GM23338 (cell line): Measurements from ENCODE around the gene SV2C. TPM values are rescaled to one million over a fixed set of nuclear protein-coding genes. Genes with fewer than 3 reads are reported as not detected.

ENCODE experiments used
- ATAC-seq: fragments of 200-7000 bp; cut with Tn5 transposase; 3 replicates; pipeline ENCODE4 v1.9.1; 2020
- DNase-seq: peaks from one replicate; pipeline ENCODE4 v3.0.0-alpha.2; 2015; ENCODE audit warnings: low spot score
- H2AFZ ChIP-seq: fragments of 200-600 bp; sonication (generic); 2 replicates; pipeline ENCODE4 v1.8.0; 2016; ENCODE audit warnings: antibody characterized with exemption, mild to moderate bottlenecking, moderate library complexity
- H3F3A ChIP-seq: fragments of 200-600 bp; sonication (generic); replicated peaks from 2 replicates; pipeline ENCODE4 v1.8.0; 2017; ENCODE audit warnings: antibody characterized with exemption, mixed run types, low read depth
- H3K27ac ChIP-seq: fragments of 200-600 bp; sonication (generic); 2 replicates; pipeline ENCODE4 v1.6.1; 2016; ENCODE audit warnings: low read depth
- H3K27me3 ChIP-seq: fragments of 200-600 bp; sonication (generic); 2 replicates; pipeline ENCODE4 v1.8.0; 2016; ENCODE audit warnings: mild to moderate bottlenecking, mixed run types, moderate library complexity; ENCODE audit not compliant: insufficient read depth
- H3K36me3 ChIP-seq: fragments of 200-600 bp; sonication (generic); 2 replicates; pipeline ENCODE4 v1.8.0; 2016; ENCODE audit warnings: mild to moderate bottlenecking; ENCODE audit not compliant: insufficient read depth
- H3K4me1 ChIP-seq: fragments of 200-600 bp; sonication (generic); 2 replicates; pipeline ENCODE4 v1.8.0; 2016; ENCODE audit warnings: mild to moderate bottlenecking, moderate library complexity; ENCODE audit not compliant: insufficient read depth
- H3K4me2 ChIP-seq: fragments of 200-600 bp; sonication (generic); 2 replicates; pipeline ENCODE4 v1.7.1; 2017; ENCODE audit warnings: mixed run types
- H3K4me3 ChIP-seq: fragments of 200-600 bp; sonication (generic); 2 replicates; pipeline ENCODE4 v1.6.1; 2016; ENCODE audit warnings: mixed run types
- H3K79me2 ChIP-seq: fragments of 200-600 bp; sonication (generic); replicated peaks from 2 replicates; pipeline ENCODE4 v1.8.0; 2017; ENCODE audit warnings: mild to moderate bottlenecking; ENCODE audit not compliant: insufficient read depth
- H3K9me2 ChIP-seq: fragments of 200-600 bp; sonication (generic); 2 replicates; pipeline ENCODE4 v1.8.0; 2017; ENCODE audit not compliant: insufficient read depth
- H4K20me1 ChIP-seq: fragments of 200-600 bp; sonication (generic); replicated peaks from 2 replicates; pipeline ENCODE4 v1.8.0; 2017; ENCODE audit warnings: mild to moderate bottlenecking; ENCODE audit not compliant: insufficient read depth
- H3K27ac Mint-ChIP-seq: 2 replicates; pipeline ENCODE4 v1.8.0; 2020; ENCODE audit warnings: inconsistent platforms, mild to moderate bottlenecking, moderate library complexity, mixed read lengths
- H3K27me3 Mint-ChIP-seq: 3 replicates; pipeline ENCODE4 v1.8.0; 2022; ENCODE audit warnings: low read depth, mild to moderate bottlenecking, moderate library complexity, mixed read lengths, inconsistent platforms; ENCODE audit not compliant: insufficient read depth, poor library complexity
- H3K36me3 Mint-ChIP-seq: 3 replicates; pipeline ENCODE4 v1.8.0; 2021; ENCODE audit warnings: low read depth, mild to moderate bottlenecking, inconsistent platforms, moderate library complexity, mixed read lengths
- H3K4me1 Mint-ChIP-seq: 3 replicates; pipeline ENCODE4 v1.8.0; 2020; ENCODE audit warnings: mild to moderate bottlenecking, inconsistent platforms, mixed read lengths
- H3K4me3 Mint-ChIP-seq: 3 replicates; pipeline ENCODE4 v1.8.0; 2021; ENCODE audit warnings: moderate library complexity, mild to moderate bottlenecking, inconsistent platforms, mixed read lengths
- H3K9me3 Mint-ChIP-seq: 3 replicates; pipeline ENCODE4 v1.8.0; 2020; ENCODE audit warnings: moderate library complexity, mild to moderate bottlenecking, inconsistent platforms, mixed read lengths
- CREB1 ChIP-seq: fragments of 250-450 bp; sonication (Bioruptor Pico); IDR thresholded peaks from 2 replicates; pipeline ENCODE4 v1.5.0; 2020; ENCODE audit warnings: low read depth, mild to moderate bottlenecking, moderate library complexity
- EZH2 ChIP-seq: fragments of 200-600 bp; sonication (generic); IDR thresholded peaks from one replicate; pipeline ENCODE4 v1.8.0; 2017; ENCODE audit warnings: antibody characterized with exemption, mild to moderate bottlenecking, low read depth; ENCODE audit not compliant: unreplicated experiment
- EZH2phosphoT487 ChIP-seq: fragments of 200-600 bp; sonication (generic); IDR thresholded peaks from one replicate; pipeline ENCODE4 v1.8.1; 2018; ENCODE audit warnings: antibody characterized with exemption; ENCODE audit not compliant: unreplicated experiment
- JUNB ChIP-seq: IDR thresholded peaks from one replicate; pipeline ENCODE4 v1.6.1; 2016; ENCODE audit warnings: antibody characterized with exemption; ENCODE audit not compliant: unreplicated experiment
- NANOG ChIP-seq: IDR thresholded peaks from 2 replicates; pipeline ENCODE4 v1.6.1; 2016; ENCODE audit warnings: antibody characterized with exemption, borderline replicate concordance
- POLR2AphosphoS5 ChIP-seq: IDR thresholded peaks from 2 replicates; pipeline ENCODE4 v1.6.1; 2016; ENCODE audit warnings: antibody characterized with exemption, low read depth
- STAT1 ChIP-seq: IDR thresholded peaks from one replicate; pipeline ENCODE4 v1.6.1; 2016; ENCODE audit warnings: antibody characterized with exemption; ENCODE audit not compliant: unreplicated experiment
- ZNF114 ChIP-seq: fragments of 250-450 bp; sonication (Bioruptor Pico); IDR thresholded peaks from 2 replicates; pipeline ENCODE4 v1.5.0; 2020; ENCODE audit warnings: mild to moderate bottlenecking, moderate library complexity
- ZNF331 ChIP-seq: fragments of 250-450 bp; sonication (Bioruptor Pico); IDR thresholded peaks from 2 replicates; pipeline ENCODE4 v1.5.0; 2020; ENCODE audit warnings: low read depth, mild to moderate bottlenecking, moderate library complexity
- polyA plus RNA-seq: library from polyadenylated mRNA; unstranded; fragments of >200 nt; fragmentation: Nextera tagmentation; extraction: Ambion mirVana; gene quantifications from 2 replicates; pipeline ENCODE4 v1.2.1, GENCODE V29; 2016
- total RNA-seq: library from RNA; depleted of rRNA; stranded (reverse); fragments of >200 nt; shearing (Covaris generic); gene quantifications from 2 replicates; pipeline ENCODE4 v1.2.3, GENCODE V29; 2014
- TF ChIP-seq, protein P1 (sequence below), 2 experiments: fragments of 200-600 bp in 1 of 2; sonication (generic) in 1 of 2; conservative IDR thresholded peaks; 2 replicates each; pipeline versions ENCODE4 v1.5.1 to v1.6.1; 2016 to 2017; ENCODE audit warnings: antibody characterized with exemption in 2 of 2, low read depth in 2 of 2, mild to moderate bottlenecking in 2 of 2, moderate library complexity in 1 of 2
- TF ChIP-seq, protein P2 (sequence below): IDR thresholded peaks from one replicate; pipeline ENCODE4 v1.6.1; 2018; ENCODE audit warnings: antibody characterized with exemption; ENCODE audit not compliant: unreplicated experiment
- TF ChIP-seq, protein P3 (sequence below): IDR thresholded peaks from 2 replicates; pipeline ENCODE4 v1.6.1; 2016; ENCODE audit warnings: antibody characterized with exemption
- TF ChIP-seq, protein P4 (sequence below): fragments of 250-450 bp; sonication (Bioruptor Pico); IDR thresholded peaks from 2 replicates; pipeline ENCODE4 v1.5.0; 2020; ENCODE audit warnings: mild to moderate bottlenecking, moderate library complexity

Gene SV2C
- total and polyA plus RNA-seq, 2 experiments from 2014 or later, result 0.05 to 0.07 TPM

DNA sequence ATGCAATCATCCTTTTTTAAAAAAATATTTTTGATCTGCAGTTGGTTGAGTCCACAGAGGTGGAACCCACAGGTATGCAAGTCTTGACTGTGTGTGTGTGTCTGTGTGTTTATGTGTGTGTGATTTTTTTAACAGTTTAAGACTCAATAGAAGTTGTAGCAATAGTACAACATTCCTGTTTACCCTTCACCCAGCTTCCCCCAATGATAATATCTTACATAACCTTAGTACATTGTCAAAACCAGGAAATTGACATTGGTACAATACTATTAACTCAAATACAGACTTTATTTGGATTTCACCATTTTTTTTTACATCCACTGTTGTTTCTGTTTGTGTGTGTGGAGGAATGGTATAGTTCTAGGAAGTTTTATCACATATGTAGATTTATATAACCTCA lies 81.8 kb downstream of the SV2C start:
- Mint-ChIP-seq H3K4me3 (no peak overlapping the region), H3K36me3 (no peaks in the 10 kb centered on the region), H3K9me3 (peaks cover 5% of the 10 kb centered on the region; the same call in 2 of the 3 replicates), H3K4me1 (no peaks in the 10 kb centered on the region), H3K27me3 (no peaks in the 10 kb centered on the region), H3K27ac (no peak overlapping the region)
- Histone ChIP-seq H3K27ac (no peak overlapping the region), H3K4me1 (no peaks in the 10 kb centered on the region), H2AFZ (no peak overlapping the region), H3K4me2 (no peak overlapping the region), H3K27me3 (no peaks in the 10 kb centered on the region), H4K20me1 (no peaks in the 10 kb centered on the region), H3K4me3 (no peak overlapping the region), H3K9me2 (peaks cover 12% of the 10 kb centered on the region; the same call in 1 of the 2 replicates), H3F3A (no peaks in the 10 kb centered on the region), H3K79me2 (no peaks in the 10 kb centered on the region), H3K36me3 (no peaks in the 10 kb centered on the region)
- DNase-seq (no peak), ATAC-seq (no peak)
- TF ChIP-seq EZH2, result no peak
- no peak for TF ChIP-seq EZH2phosphoT487
- TF ChIP-seq NANOG, result no peak
- TF ChIP-seq, protein P1, sequence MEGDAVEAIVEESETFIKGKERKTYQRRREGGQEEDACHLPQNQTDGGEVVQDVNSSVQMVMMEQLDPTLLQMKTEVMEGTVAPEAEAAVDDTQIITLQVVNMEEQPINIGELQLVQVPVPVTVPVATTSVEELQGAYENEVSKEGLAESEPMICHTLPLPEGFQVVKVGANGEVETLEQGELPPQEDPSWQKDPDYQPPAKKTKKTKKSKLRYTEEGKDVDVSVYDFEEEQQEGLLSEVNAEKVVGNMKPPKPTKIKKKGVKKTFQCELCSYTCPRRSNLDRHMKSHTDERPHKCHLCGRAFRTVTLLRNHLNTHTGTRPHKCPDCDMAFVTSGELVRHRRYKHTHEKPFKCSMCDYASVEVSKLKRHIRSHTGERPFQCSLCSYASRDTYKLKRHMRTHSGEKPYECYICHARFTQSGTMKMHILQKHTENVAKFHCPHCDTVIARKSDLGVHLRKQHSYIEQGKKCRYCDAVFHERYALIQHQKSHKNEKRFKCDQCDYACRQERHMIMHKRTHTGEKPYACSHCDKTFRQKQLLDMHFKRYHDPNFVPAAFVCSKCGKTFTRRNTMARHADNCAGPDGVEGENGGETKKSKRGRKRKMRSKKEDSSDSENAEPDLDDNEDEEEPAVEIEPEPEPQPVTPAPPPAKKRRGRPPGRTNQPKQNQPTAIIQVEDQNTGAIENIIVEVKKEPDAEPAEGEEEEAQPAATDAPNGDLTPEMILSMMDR (conservative IDR thresholded peaks at IDR 0.05; ENCODE audit: low read depth in 2 of 2), result no peak
- TF ChIP-seq ZNF331 (CRISPR knock-in tag), result no peak
- TF ChIP-seq, protein P2, sequence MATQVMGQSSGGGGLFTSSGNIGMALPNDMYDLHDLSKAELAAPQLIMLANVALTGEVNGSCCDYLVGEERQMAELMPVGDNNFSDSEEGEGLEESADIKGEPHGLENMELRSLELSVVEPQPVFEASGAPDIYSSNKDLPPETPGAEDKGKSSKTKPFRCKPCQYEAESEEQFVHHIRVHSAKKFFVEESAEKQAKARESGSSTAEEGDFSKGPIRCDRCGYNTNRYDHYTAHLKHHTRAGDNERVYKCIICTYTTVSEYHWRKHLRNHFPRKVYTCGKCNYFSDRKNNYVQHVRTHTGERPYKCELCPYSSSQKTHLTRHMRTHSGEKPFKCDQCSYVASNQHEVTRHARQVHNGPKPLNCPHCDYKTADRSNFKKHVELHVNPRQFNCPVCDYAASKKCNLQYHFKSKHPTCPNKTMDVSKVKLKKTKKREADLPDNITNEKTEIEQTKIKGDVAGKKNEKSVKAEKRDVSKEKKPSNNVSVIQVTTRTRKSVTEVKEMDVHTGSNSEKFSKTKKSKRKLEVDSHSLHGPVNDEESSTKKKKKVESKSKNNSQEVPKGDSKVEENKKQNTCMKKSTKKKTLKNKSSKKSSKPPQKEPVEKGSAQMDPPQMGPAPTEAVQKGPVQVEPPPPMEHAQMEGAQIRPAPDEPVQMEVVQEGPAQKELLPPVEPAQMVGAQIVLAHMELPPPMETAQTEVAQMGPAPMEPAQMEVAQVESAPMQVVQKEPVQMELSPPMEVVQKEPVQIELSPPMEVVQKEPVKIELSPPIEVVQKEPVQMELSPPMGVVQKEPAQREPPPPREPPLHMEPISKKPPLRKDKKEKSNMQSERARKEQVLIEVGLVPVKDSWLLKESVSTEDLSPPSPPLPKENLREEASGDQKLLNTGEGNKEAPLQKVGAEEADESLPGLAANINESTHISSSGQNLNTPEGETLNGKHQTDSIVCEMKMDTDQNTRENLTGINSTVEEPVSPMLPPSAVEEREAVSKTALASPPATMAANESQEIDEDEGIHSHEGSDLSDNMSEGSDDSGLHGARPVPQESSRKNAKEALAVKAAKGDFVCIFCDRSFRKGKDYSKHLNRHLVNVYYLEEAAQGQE, result no peak
- TF ChIP-seq, protein P3, sequence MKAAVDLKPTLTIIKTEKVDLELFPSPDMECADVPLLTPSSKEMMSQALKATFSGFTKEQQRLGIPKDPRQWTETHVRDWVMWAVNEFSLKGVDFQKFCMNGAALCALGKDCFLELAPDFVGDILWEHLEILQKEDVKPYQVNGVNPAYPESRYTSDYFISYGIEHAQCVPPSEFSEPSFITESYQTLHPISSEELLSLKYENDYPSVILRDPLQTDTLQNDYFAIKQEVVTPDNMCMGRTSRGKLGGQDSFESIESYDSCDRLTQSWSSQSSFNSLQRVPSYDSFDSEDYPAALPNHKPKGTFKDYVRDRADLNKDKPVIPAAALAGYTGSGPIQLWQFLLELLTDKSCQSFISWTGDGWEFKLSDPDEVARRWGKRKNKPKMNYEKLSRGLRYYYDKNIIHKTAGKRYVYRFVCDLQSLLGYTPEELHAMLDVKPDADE, result no peak
- no peak for TF ChIP-seq ZNF114 (CRISPR knock-in tag)
- TF ChIP-seq CREB1 (CRISPR knock-in tag), result no peak
- TF ChIP-seq, protein P4, sequence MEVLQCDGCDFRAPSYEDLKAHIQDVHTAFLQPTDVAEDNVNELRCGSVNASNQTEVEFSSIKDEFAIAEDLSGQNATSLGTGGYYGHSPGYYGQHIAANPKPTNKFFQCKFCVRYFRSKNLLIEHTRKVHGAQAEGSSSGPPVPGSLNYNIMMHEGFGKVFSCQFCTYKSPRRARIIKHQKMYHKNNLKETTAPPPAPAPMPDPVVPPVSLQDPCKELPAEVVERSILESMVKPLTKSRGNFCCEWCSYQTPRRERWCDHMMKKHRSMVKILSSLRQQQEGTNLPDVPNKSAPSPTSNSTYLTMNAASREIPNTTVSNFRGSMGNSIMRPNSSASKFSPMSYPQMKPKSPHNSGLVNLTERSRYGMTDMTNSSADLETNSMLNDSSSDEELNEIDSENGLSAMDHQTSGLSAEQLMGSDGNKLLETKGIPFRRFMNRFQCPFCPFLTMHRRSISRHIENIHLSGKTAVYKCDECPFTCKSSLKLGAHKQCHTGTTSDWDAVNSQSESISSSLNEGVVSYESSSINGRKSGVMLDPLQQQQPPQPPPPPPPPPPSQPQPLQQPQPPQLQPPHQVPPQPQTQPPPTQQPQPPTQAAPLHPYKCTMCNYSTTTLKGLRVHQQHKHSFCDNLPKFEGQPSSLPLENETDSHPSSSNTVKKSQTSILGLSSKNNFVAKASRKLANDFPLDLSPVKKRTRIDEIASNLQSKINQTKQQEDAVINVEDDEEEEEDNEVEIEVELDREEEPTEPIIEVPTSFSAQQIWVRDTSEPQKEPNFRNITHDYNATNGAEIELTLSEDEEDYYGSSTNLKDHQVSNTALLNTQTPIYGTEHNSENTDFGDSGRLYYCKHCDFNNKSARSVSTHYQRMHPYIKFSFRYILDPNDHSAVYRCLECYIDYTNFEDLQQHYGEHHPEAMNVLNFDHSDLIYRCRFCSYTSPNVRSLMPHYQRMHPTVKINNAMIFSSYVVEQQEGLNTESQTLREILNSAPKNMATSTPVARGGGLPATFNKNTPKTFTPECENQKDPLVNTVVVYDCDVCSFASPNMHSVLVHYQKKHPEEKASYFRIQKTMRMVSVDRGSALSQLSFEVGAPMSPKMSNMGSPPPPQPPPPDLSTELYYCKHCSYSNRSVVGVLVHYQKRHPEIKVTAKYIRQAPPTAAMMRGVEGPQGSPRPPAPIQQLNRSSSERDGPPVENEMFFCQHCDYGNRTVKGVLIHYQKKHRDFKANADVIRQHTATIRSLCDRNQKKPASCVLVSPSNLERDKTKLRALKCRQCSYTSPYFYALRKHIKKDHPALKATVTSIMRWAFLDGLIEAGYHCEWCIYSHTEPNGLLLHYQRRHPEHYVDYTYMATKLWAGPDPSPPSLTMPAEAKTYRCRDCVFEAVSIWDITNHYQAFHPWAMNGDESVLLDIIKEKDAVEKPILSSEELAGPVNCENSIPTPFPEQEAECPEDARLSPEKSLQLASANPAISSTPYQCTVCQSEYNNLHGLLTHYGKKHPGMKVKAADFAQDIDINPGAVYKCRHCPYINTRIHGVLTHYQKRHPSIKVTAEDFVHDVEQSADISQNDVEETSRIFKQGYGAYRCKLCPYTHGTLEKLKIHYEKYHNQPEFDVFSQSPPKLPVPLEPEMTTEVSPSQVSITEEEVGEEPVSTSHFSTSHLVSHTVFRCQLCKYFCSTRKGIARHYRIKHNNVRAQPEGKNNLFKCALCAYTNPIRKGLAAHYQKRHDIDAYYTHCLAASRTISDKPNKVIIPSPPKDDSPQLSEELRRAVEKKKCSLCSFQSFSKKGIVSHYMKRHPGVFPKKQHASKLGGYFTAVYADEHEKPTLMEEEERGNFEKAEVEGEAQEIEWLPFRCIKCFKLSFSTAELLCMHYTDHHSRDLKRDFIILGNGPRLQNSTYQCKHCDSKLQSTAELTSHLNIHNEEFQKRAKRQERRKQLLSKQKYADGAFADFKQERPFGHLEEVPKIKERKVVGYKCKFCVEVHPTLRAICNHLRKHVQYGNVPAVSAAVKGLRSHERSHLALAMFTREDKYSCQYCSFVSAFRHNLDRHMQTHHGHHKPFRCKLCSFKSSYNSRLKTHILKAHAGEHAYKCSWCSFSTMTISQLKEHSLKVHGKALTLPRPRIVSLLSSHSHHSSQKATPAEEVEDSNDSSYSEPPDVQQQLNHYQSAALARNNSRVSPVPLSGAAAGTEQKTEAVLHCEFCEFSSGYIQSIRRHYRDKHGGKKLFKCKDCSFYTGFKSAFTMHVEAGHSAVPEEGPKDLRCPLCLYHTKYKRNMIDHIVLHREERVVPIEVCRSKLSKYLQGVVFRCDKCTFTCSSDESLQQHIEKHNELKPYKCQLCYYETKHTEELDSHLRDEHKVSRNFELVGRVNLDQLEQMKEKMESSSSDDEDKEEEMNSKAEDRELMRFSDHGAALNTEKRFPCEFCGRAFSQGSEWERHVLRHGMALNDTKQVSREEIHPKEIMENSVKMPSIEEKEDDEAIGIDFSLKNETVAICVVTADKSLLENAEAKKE (CRISPR knock-in tag), result no peak
- no peak for TF ChIP-seq STAT1
- no peak for TF ChIP-seq JUNB
- no peak for TF ChIP-seq POLR2AphosphoS5
